ENCODE measurements around the gene ZNF879.

The ZNF879 gene

DNA sequence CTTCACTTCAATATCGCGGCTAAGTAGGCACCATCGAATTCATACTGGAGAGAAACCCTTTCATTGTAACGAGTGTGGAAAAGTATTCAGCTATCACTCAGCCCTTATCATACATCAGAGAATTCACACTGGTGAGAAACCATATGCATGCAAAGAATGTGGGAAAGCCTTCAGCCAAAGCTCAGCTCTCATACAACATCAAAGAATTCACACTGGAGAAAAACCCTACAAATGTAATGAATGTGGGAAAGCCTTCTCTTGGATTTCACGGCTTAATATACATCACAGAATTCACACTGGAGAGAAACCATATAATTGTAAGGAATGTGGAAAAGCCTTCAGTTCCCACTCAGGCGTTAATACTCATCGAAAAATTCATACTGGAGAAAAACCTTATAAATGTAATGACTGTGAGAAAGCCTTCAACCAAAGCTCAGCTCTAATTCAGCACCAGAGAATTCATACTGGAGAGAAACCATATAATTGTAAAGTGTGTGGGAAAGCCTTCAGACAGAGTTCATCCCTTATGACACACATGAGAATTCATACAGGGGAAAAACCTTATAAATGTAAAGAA lies 9.5 kb downstream of the ZNF879 start:
- no peak for DNase-seq

DNA sequence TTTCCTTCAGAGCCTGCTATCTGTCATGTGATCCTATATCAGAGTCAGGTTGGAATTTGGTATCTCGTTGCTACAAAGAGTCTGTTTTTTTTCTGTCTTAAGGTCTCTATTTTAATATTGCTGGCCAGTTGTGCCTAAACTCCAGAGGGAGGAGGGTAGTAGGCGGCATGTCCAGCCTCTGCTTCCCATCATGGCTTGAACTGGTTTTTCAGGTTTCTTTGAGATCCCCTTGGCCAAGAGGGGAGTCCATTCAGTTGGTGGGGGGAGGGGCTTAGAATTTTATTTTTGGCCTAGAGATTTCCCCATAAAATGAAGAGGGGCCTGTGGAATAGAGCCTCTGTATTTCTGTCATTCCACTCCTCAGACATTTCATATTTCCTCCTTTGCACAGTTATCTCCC lies 21.2 kb downstream of the ZNF879 start:
- DNase-seq, result no peak

DNA sequence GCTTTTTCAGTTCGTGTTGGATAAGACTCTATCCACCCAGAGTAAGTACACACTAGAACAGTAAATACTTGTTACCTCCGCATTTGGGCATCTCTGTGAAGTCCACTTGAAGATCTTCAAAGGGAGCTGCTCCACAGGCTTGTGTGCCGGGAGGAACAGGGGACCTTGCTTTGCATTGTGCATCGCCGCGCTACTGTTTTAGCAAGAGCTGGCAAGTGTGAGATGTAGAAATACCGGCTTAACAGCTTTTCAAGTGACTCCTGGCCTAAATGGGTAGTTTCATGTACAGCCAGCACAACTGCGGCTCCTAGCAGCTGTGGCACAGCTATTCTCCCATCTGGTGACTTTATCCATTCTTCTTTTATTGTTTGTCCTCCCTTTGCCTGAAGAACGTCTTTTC lies 28.2 kb downstream of the ZNF879 start:
- DNase-seq, result no peak

DNA sequence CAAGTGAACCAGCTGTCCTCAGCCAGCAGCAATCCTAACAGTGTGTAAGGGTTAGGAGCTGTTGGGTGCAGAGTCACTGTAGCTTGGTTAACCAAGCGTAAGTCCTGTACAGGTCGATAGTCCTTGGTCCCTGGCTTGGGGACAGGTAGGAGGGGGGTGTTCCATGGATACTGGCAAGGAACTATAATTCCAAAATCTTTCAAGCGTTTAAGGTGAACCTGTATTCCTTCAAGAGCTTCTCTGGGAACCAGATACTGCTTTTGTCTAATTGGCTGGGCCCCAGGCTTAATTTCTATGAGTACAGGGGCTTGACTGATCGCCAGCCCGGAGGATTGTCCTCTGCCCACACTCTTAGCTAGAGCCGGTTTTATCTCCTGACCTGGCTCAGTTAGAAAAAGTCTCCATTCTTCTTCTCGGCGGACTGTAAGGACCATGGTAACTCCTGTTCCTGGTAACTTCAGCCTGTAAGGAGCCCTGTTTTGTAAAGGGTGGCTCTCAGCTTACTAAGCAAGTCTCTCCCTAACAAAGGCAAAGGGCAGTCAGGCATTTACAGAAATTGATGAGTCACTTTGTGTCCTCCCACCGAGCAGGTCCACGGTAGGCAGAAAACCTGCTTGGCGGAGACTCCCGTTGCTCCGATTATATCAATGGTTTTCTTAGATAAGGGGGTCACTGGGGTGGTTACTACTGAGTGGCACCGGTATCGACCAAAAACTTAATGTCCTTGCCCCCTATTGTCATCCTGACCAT lies 30.6 kb downstream of the ZNF879 start:
- no peak for DNase-seq

DNA sequence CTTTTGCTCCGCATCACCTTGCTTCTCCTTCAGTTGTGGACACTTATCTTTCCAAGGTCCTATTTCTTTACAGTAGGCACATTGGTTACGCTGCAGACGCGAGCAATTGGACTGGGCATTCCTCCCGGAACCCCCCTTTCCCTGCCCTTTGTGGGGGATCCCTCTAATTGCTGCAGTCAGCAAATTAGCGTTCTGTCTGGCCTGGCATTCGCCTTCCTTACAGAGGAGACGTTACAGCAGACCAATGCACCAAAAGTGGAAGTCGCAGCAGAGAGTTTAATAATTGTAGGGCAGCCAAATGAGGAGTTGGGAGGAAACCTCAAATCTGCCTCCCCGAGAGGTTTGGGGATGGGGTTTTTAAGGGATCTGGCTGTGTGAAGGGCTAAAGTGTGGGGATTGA lies 31.3 kb downstream of the ZNF879 start:
- no peak for DNase-seq

DNA sequence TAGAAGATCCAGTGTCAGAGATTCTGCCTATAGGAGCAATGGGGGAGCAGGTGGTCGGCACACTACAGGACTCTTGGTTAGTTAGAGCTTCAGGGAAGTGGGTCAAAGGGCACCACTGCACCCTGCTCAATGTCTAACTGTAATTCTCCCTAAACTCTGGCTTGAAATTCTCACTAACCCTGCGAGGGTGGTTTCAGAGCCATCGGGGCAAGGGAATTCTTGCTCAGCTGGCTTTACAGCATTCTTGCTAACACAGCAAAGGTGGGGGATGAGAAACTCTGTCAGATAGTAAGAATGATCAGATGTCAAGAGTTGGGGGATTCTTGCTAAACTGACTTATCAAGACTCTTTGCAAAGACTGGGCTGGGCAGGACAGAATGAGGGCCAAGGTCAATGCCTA lies 31.8 kb downstream of the ZNF879 start:
- DNase-seq, result no peak

DNA sequence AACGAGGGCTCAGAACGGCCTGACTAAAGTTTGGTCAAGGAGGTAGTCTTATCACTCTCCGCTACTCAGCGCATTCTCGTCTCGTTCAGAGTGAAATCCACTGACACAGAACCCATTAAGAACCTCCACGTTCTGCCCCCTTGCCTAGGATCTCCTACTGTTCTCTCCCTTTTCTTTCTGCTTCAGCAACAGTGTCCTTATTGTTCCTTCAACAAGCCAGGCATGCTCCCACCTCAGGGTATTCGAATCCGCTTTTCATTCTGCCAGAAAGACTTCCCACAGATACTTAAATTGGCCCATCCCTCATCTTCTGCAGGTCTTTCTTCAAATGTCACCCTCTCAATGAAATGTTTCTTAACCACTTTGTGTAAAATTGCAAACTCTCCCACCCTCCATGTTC lies 32.2 kb downstream of the ZNF879 start:
- no peak for DNase-seq

DNA sequence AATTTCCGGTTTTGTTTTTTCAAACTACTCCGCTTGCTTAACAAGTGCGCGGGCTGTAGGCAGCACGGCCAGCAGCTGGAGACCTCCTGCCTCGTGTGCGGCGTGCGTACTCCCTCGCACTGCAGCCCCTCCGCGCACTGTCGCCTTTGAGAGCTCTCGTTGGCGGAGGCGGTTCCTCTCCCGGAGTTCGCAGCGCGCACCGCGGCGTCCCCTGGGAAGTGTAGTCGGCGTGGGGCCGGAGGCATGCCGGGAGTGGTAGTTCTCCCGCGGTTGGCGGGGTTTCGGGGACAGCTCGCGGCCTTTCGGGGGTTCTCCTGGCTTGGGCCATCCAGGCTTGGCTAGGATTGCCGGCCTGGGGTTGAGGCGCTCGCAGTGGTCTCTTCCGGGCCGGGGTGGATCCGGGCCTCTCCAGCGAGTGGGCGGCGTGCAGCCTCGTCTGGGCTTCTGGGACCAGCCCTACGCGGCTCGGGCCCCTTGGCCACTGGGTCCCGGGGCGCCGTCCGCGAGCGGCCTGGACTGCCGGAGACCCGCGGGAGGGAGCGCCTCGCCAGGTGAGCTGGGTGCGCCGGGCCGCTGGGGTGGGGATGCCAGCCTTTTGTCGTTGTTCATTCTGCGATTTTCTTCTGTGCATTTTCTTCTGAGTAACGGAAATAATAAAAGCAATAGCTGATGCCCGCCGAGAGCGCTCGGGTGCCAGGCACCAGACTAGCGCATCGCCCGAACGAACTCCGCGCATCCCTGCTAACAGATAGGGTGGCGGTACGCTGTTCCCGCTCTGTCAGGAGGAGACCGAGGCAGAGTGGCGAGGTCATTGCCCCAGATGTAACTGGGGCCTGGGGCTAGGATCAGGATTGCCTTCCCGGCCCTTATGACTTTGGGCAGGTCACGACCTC lies 36.8 kb downstream of the ZNF879 start, which contains the start of gene ZNF354C:
Gene ZNF354C (plus strand): TSS at position 258 of the 893 bp plus-strand sequence. CDS start 1,696 bp downstream, outside the sequence.
- DNase-seq, result peak; percentile 90

DNA sequence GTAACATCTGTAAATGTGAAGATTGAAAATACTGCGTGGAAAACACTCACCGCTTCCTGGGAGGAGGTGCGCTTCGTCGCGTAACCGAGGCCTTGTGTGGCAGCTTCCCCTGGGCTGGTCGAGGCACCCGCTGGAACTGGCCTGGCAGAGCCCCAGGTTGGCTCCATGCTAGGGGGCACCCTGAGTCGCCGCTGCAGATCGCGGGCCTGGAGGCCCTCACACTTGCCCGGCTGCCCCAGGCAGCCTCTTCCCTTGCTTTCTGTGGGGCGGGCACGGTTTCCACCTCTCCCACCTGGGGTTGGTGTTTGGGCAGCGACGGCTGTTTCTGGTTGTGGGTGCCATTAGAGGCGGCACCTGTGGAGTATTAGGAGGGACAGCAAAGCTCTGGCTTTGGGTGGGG lies 37.4 kb downstream of the ZNF879 start:
- no peak for DNase-seq

DNA sequence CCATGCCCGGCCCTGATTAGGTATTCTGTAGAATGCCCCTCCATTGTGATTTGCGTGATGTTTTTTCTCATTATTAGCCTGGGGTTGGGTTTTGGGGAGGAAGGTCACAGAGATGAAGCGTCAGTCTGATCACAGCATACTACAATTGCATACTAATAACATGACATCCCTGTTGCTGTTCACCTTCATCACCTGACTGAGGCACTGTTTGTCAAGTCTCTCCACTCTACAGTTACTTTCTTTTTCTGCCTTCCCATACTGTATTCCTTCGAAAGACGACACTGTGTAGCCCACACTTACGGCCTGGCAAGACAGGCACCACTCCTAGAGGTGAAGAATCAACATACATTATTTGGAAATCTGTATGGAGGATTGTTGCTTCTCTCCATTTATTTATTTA lies 42.1 kb downstream of the ZNF879 start:
- no peak for DNase-seq

DNA sequence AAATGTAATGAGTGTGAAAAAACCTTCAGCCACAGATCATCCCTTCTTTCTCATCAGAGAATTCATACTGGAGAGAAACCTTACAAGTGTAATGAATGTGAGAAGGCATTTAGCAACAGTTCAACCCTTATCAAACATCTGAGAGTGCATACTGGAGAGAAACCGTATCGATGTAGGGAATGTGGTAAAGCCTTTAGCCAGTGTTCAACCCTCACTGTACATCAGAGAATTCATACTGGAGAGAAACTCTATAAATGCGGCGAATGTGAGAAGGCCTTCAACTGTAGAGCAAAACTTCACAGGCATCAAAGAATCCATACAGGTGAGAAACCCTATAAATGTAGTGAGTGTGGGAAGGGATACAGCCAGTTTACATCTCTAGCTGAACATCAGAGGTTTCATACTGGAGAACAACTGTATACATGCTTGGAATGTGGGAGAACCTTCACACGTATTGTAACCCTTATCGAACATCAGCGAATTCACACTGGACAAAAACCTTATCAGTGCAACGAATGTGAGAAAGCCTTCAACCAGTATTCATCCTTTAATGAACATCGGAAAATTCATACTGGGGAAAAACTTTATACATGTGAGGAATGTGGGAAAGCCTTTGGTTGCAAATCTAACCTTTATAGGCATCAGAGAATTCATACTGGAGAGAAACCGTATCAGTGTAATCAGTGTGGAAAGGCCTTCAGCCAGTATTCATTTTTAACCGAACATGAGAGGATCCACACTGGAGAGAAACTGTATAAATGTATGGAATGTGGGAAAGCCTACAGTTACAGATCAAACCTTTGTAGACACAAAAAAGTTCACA lies 55.8 kb downstream of the ZNF879 start:
- DNase-seq, result no peak

DNA sequence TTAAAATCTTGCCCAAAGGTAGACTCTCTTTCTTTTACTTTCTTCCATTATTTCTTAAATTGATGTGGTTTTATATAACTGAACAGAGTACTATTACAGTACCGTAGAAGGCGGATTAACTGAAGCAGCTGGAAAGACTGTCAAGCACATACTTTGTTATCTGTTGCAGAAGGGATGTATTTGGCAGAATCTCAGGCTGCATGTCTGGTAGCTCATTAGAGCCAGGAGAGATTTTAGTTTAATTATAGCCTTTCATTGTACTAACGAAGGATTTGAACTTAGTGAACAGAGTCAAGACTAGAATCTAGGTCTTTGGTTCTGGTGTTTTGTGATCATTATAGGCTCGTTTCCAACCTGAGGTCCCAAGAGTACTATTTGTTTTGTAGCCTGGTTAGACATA lies 57.1 kb downstream of the ZNF879 start:
- no peak for DNase-seq
